ENCODE results near the gene OSM.

The OSM gene

GRCh38 chr22:30285176-30285845 is 18.7 kb upstream of the OSM start:
- DNase-seq = no peak

GRCh38 chr22:30284666-30285065 is 18.0 kb upstream of the OSM start:
- DNase-seq = no peak

- no peak for DNase-seq
These were observed 17.5 kb upstream of the OSM start for GRCh38 chr22:30284172-30284571.

- no peak for DNase-seq
These were observed 16.7 kb upstream of the OSM start for GRCh38 chr22:30283342-30283741.

GRCh38 chr22:30282616-30283046 is 16.0 kb upstream of the OSM start:
- no peak for DNase-seq

GRCh38 chr22:30280505-30280904 is 13.9 kb upstream of the OSM start:
- DNase-seq = no peak

DNA sequence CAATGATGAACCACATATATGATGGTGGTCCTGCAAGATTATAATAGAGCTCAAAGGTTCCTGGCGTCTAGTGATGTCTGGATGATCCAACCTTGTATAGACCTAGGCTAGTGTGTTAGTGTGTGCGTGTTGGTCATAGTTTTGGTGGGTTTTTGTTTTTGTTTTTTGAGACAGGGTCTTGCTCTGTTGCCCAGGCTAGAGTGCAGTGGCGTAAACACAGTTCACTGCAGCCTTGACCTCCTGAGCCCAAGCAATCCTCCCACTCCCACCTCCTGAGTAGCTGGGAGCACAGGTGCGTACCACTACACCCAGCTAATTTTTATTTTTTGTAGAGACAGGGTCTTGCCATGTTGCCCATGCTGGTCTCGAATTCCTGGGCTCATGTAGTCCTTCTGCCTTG is 13.3 kb upstream of the OSM start:
- DNase-seq = no peak

DNA sequence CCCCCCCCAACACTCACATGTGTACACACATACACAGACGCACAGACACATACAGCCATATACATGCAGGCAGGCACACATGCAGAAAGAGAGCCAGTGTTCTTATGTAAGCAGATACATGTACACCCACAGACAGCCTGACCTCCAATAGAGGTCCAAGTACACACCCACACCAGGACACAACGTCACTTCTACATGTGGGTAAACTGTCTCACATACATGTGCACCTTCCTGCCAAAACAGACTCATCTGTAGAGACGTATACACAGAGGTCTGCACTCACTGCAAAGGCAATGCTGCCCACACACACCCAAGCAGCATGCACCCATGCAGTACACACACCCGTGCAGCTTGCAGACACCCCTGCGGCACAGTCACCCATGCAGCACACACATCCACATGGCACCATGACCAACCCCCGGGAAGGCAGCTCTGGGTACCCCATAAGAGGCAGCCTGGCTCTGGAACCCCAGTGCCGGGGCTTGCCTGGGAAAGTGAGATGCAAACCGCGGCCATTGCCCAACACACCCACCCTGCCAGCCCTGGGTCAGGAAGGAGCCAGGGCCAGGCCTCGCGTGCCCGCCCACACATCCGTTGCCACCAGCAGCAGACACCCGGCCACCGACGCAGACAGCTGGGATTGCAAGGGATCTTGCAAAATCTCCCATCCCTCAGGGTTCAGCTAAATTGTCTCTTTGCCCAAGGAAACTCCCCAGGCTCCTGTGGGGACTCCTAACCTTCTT is 12.6 kb upstream of the OSM start:
- DNase-seq = no peak

DNA sequence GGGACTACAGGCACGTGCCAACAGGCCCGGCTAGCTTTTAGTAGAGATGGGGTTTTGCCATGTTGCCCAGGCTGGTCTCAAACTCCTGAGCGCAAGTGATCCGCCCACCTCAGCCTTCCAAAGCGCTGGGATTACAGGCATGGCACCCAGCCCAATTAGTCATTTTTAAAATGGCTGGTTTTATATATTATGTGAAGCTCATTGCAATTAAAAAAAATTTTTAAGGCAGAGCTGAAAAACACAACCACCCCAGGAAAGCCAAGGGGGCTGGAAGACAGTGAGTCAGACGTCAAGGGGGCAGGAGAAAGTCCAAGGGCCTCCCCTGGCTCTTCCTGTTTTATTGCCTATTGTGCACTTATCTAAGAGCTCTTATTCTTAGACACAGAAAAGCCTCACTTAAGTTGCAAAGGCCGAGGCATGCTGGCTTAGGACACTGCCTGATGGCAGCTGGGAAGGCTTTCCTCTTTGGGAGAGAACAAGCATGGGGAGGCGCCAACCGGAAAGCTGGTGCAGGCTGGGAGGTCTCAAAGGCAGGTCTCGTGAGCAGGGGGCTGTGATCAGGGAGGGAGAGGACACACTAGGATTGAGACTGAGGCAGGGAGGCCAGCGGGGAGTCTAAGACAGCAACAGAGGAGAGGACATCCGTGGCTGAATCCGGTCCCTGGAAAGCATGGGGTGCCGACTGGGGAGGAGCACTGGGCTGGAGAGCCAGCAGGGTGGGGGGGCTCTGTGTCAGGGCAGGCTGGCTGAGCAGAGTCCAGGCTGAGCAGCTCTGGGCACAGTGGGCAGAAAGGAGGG is 11.1 kb upstream of the OSM start:
- no peak for DNase-seq

DNA sequence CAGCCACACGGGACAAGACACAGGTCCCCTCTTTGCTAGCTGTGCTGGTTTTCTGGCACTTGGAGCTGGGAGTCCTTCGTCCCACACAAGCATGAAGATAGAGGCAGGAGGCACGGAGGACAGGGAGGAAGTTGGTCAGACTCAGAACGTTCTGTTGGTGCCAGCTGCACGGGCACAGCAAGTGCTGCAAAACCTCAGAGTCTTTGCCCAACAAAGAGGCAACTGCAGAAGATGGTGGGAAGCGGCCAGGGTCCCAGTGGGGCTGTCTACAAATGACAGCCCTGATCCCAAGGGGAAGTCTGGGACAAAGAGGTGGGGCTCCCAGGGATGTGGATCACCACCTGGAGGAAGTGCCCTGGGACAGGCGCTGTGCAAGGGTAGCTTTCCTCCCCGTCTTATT is 9.4 kb upstream of the OSM start:
- no peak for DNase-seq

- no peak for DNase-seq
These were observed 9.0 kb upstream of the OSM start for GRCh38 chr22:30275625-30276024.

GRCh38 chr22:30274437-30274812 is 7.8 kb upstream of the OSM start:
- no peak for DNase-seq

- no peak for DNase-seq
These were observed 7.2 kb upstream of the OSM start for GRCh38 chr22:30273711-30274436.

GRCh38 chr22:30272781-30273601 is 6.3 kb upstream of the OSM start:
- no peak for DNase-seq

- DNase-seq = no peak
These were observed 4.2 kb upstream of the OSM start for GRCh38 chr22:30270832-30271231.

- DNase-seq = no peak
These were observed 1.7 kb upstream of the OSM start for GRCh38 chr22:30268331-30268730.

DNA sequence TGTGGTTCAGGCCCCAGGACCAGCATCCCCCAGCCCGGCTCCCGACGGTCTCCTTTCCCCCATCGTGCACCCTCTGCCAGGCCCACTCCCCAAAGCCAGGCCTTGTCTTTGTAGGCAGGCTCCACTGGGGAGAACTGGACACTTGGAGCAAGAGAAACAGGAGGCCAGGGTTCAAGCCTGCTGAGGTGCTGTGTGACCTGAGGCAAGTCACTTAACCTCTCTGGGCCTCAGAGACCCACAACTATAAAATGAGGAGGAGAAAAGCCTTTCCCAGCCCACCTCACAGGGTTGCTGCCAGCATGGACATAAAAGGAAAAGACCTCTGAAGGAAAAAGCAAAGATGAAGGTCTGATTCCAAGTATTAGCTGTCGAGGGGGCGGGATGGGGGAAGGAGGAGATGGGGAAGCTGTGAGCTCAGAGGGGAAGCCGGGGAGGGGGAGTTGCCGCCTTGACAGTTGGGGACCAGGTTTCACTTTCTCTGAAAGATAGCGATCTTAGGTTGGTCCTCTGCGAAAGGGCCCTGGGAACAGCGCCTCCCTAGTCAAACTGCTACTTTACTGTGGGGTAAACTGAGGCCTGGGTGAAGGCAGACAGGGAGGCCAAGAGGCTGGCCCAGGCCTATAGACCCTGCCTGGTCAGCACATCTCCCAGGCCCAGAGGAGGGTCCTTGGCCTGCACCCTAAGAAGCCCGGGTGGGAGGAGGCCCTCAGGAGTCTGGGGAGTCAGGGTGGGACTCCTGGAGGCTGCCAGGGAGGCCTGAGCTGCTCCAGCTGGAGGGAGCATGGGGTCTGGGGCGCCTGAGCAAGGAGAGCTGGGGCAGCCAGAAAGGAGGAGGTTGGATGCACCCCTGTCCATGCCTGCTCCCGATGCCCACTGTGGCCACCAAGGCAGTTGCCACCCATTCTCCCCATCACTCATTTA is 991 bp upstream of the OSM start:
- peak in 2 of 4 experiments; percentile 27 to 31 for DNase-seq

- peak; percentile 58 to 72 (median 70) for DNase-seq
These were observed 717 bp downstream of the OSM start for GRCh38 chr22:30265823-30266444.

DNA sequence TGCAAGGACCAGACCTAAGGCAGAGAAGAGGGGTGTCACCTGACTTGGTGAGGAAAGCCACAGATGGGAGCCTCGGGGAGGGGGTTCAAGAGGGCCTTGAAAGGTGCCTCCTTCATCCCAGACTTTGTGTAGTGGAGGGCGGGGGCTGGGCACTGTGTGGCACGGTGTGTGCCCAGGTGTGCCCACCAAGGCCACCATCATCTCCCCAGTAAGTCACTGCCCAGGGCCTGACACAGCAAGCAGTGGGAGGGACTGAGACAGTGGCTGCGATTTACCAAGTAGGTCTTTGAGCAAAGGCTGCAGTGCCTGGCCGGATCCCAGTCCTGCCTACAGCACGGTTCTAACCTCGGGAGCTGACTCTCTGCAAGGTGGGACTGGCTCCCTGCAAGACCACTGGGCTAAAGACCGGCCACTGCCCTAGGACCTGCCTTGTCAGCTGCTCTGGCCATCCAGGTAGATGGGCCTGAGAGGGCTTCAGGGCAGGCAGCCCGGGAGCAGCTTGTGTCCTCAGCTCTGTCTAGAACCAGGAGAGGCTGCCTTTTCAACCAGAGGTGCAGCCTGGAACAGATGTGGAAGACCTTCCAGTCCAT is 1.4 kb downstream of the OSM start:
- no peak for DNase-seq

GRCh38 chr22:30263883-30264282 is 2.8 kb downstream of the OSM start:
- DNase-seq = no peak

All from activated naive CD4-positive, alpha-beta T cell (primary cell).